Effector memory CD4-positive, alpha-beta T cell (primary cell): Measurements from ENCODE around the gene ANKRD60.

ENCODE experiments used
- DNase-seq, 3 donors: peaks; one replicate each; pipeline ENCODE4 v3.0.0-alpha.2; 2020
- H3K27ac ChIP-seq: 2 replicates; pipeline ENCODE4 v1.7.0; 2013; ENCODE audit warnings: mild to moderate bottlenecking, low read length, moderate library complexity; ENCODE audit not compliant: insufficient read depth, poor library complexity, severe bottlenecking
- H3K27me3 ChIP-seq: replicated peaks from 2 replicates; pipeline ENCODE4 v1.7.0; 2013; ENCODE audit warnings: mild to moderate bottlenecking, low read length; ENCODE audit not compliant: insufficient read depth, control insufficient read depth, poor library complexity, severe bottlenecking
- H3K36me3 ChIP-seq: 2 replicates; pipeline ENCODE4 v1.7.0; 2013; ENCODE audit warnings: mild to moderate bottlenecking, low read length, moderate library complexity; ENCODE audit not compliant: control insufficient read depth, insufficient read depth
- H3K4me1 ChIP-seq: 2 replicates; pipeline ENCODE4 v1.7.0; 2013; ENCODE audit warnings: low read length, mild to moderate bottlenecking; ENCODE audit not compliant: control insufficient read depth, insufficient read depth, poor library complexity, severe bottlenecking
- H3K4me3 ChIP-seq: 2 replicates; pipeline ENCODE4 v1.7.0; 2013; ENCODE audit warnings: low read length, low read depth, mild to moderate bottlenecking; ENCODE audit not compliant: insufficient read depth, poor library complexity, severe bottlenecking
- H3K9me3 ChIP-seq: 2 replicates; pipeline ENCODE4 v1.7.0; 2013; ENCODE audit warnings: mild to moderate bottlenecking, low read length, moderate library complexity; ENCODE audit not compliant: control insufficient read depth

The ANKRD60 gene

DNA sequence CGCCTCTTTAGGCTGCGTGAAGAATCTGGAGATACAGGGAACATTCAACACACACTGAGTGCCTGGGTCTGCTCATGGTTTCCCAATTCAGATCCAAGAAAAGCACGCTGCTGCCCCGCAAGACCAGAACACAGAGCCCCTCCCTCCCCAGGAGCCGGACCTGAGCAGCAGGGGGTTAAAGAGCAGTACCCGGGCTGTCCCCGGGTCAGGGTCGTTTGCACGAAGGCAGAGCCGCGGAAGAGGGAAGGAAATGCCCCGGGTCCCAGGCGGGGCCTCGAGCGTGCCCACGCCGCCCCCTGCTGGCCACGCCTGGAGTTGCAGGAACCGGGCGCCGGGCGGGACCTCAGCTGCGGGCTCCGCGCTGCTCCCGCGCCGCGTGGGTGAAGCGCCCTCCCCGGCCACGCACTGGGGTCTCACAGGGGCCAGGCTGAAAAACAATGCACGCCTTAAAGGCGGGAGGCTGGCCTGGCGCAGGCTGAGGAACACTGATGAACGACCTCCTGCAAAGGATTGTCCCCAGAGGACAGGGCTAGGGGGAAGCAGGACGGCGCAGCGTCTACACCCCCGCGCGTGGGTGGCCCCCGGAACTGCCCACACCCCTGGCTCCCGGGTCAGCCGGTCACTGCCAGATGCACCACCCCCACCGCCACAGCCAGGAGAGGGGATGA is 48.9 kb downstream of the ANKRD60 start:
- Histone ChIP-seq H3K9me3 (no peaks in the 10 kb centered on the region), H3K27me3 (peaks cover 7% of the 10 kb centered on the region), H3K27ac (no peak overlapping the region), H3K36me3 (no peaks in the 10 kb centered on the region), H3K4me3 (peak overlapping the region; percentile 22), H3K4me1 (peaks cover 6% of the 10 kb centered on the region)
- DNase-seq, result peak; percentile 12 to 43 (median 31)

DNA sequence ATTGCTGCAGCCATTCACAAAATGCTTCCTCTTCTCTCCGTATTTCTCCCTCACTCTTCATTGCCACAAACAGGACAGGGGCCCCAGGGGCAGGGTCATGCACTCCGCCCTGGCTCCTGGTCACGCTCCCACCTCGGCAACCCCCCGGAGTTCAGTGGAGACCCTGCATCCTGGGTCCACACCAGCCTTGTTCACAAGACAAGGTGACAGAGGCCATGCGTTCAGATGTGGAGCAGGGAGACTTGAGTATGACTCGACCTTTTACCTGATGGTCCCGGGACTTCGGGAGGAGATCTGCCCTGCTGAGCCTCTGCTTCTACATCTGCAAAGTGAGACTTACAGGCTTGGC is 49.4 kb downstream of the ANKRD60 start:
- no peak for DNase-seq
- Histone ChIP-seq H3K4me1 (peaks cover 6% of the 10 kb centered on the region), H3K4me3 (no peak overlapping the region), H3K36me3 (no peaks in the 10 kb centered on the region), H3K9me3 (no peaks in the 10 kb centered on the region), H3K27ac (no peak overlapping the region), H3K27me3 (peaks cover 7% of the 10 kb centered on the region)

DNA sequence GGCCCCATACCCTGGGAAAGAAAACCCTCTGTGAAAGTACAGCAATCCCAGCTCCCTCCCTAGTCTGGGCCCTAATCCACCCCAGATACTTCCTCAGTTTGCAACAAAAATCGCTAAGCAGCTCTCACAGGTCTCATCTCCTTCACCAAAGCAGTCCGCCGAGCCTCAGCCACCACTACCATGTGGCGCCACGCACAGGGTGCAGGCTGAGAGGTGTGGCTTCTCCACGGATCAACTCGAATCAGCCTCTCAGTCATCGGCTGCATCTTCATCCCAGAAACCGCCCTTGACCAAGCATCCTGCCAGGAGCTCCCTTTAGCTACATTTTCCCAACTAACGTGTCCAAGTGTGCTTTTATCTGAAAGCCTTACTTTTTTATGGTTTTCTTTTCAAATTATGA is 50.7 kb downstream of the ANKRD60 start:
- peaks cover 7% of the 10 kb centered on the region for H3K27me3 ChIP-seq

DNA sequence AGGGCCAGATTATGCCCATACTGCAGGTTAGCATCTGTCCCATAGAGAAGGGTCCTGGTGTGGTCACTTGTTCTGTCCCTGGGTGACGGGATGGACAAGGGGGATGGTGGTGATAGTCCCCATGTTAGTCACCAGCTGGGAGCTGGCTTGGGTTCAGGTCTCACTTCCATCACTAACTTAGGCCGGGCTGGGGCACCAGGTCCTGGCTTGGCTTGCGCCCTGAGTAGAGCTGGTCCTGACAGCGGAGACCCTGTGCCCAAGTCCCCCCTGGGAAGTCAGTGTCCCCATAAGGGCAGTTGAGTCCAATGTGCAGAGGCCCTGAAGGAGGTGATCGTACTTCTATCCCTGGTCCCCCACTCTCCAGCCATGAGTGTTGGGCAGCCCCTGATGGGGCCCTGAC is 52.6 kb downstream of the ANKRD60 start:
- Histone ChIP-seq H3K4me3 (no peak overlapping the region), H3K9me3 (no peaks in the 10 kb centered on the region), H3K36me3 (no peaks in the 10 kb centered on the region), H3K4me1 (peaks cover 6% of the 10 kb centered on the region), H3K27me3 (peaks cover 7% of the 10 kb centered on the region), H3K27ac (no peak overlapping the region)
- DNase-seq, result no peak

More for the DNA sequence above, 50.7 kb downstream of the ANKRD60 start:
- Histone ChIP-seq H3K27ac (no peak overlapping the region), H3K4me3 (no peak overlapping the region), H3K4me1 (peaks cover 6% of the 10 kb centered on the region), H3K36me3 (no peaks in the 10 kb centered on the region), H3K9me3 (no peaks in the 10 kb centered on the region)
- DNase-seq, result no peak

DNA sequence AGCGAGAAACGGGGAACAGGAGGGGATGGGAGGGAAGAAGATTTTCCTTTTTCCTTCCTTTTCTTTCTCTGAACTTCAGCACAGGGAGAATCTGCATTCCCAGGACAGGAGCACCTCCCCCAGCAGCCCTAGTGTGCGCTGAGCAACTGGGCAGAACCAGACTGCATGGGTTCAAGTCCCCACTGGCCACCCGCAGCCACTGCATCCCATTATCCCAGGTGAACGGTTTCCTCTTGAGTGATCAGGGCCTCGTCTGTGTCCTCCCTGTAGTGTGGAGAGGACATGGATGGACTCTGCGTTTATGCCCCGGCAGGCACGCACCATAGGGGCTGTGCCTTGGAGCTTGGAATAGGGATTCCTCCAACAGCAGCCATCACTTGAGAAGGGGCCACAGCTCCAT is 53.0 kb downstream of the ANKRD60 start:
- H3K27ac ChIP-seq, result no peak overlapping the region
- H3K4me3 ChIP-seq, result no peak overlapping the region
- H3K9me3 ChIP-seq, result no peaks in the 10 kb centered on the region
- no peak for DNase-seq
- H3K4me1 ChIP-seq, result peaks cover 6% of the 10 kb centered on the region
- H3K36me3 ChIP-seq, result no peaks in the 10 kb centered on the region
- peaks cover 7% of the 10 kb centered on the region for H3K27me3 ChIP-seq

DNA sequence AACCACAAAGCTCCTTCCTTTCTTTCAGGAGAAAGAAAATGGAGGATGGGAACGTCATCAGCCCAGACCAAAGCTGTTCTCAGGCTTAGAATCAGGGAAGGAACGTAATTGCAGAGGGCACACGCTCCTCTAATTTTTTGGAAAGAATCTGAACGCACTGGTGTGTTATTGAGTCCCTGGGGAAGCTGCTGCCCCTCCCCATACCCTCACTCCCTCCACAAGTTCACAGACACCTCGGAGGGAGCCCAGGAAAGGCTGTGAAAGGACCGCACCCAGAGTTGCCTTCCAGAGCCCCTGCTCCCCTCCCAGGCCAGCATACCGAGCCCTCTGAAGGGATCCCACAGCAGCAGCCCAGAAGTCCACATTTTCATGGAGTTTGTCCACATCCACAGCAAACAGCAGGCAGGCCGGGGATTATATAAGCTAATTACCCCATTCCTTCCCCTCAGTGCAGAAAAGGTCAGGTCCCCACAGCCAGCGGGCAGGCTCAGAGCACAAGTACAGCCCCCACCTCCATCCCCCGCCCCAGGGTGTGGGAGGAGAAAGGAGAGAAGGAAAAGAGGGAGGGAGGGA is 53.7 kb downstream of the ANKRD60 start:
- Histone ChIP-seq H3K4me3 (no peak overlapping the region), H3K27ac (no peak overlapping the region), H3K9me3 (no peaks in the 10 kb centered on the region), H3K36me3 (no peaks in the 10 kb centered on the region), H3K4me1 (peaks cover 5% of the 10 kb centered on the region), H3K27me3 (peaks cover 2% of the 10 kb centered on the region)
- no peak for DNase-seq

DNA sequence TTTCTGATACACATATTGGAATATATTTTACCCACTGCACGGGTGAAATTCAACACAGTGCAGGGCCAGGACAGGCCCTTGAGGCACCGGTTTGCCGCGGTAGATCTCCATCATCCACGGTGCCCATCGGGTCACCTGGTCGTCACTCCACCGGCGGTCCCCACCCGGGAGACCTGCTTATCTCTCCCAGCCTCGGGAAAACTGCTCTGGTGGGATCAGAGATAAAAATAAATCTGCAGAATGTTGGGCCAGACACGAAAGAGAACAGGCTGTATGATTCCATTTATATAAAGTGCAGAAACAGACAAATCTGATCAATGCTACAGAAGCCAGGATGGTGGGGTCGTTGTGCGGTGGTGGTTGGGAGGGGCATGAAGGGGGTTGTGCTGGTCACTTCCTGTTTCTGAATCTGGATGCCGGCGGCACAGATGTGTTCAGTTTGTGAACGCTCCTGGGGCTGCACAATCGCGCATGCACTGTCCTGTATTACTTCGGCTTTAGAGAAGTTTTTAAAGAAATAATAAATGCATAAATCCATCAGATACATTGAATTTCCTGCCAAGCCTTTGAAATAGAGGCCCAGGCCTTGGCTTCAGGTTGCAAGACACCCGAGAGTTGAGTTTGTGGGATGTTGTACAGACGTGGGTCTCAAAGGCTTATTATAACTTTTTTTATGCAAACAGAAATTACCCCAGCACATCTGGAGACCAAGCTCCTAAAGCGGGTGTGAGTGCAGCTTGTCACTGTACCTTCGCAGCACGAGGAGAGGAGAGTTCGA is 54.3 kb downstream of the ANKRD60 start:
- Histone ChIP-seq H3K4me3 (no peak overlapping the region), H3K27me3 (no peaks in the 10 kb centered on the region), H3K9me3 (no peaks in the 10 kb centered on the region), H3K4me1 (no peaks in the 10 kb centered on the region), H3K27ac (no peak overlapping the region), H3K36me3 (no peaks in the 10 kb centered on the region)
- no peak for DNase-seq

DNA sequence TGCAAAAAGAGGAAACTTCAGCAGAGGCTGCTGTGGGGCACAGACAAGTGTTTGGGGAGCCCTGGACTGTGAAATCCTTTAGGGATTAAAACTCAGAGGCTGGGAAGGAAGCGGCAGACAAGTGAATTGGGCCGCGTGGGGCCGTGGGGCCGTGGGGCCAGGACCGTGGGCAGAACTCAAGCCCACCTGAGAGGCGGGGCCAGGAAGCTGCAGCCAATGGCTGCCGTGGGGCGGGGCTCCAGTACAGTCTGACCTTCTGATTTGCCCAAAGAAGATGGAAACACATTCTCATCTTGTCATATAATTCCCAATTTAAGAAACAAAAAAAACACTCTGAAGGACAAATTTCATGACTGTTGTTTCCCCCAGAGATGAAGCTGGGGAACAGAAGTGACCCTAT is 55.4 kb downstream of the ANKRD60 start:
- Histone ChIP-seq H3K9me3 (no peaks in the 10 kb centered on the region), H3K36me3 (no peaks in the 10 kb centered on the region), H3K27me3 (no peaks in the 10 kb centered on the region), H3K4me3 (no peak overlapping the region), H3K4me1 (no peaks in the 10 kb centered on the region), H3K27ac (no peak overlapping the region)
- DNase-seq, result no peak

DNA sequence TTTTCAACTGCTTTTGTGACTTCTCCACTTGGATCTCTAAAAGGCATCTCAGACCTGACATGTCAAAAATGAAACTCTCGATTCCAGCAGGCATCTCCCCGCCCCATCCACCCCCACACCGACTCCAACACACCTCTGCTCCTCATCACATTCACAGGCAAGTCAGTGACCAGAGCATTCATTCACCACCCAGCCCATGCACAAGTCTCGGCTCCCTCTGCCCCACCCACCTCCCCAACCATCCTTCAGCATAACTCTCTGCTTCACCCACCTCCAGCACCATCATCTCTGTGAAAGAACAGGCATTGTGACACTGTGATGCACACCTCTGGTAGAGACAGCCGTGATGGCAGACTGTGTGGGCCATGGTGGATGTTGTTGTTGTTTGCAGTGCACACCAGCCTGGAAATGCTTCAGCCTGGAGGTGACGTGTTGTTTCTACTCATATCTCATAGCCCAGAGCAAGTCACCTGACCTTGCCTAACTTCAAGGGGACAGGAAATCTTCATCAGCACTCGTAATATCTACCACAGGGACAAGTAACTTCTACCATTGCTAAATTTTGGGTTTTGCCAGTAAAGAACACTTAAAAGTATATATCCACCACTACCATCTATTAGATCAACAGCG is 56.5 kb downstream of the ANKRD60 start:
- Histone ChIP-seq H3K4me3 (no peak overlapping the region), H3K36me3 (no peaks in the 10 kb centered on the region), H3K27ac (no peak overlapping the region), H3K27me3 (no peaks in the 10 kb centered on the region), H3K4me1 (no peaks in the 10 kb centered on the region), H3K9me3 (no peaks in the 10 kb centered on the region)
- DNase-seq, result no peak

DNA sequence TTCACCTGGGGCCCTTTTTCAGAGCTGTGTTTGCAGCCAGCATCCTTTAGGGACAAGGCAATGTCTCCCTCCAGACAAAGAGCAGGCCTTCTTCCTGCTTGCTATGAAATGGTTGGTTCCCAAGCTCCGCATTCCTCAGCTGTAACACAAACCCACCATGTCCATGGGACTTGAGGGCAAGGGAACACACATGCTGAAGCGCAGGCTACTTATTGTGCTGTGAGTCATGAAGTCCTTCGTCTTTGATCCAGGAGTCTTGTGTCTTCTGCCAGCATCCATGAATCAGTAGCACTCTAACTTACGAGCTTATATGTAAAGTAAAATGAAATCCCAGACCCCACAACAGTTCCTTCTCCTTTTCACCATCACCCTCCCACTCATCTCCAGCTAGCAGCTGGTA is 59.0 kb downstream of the ANKRD60 start:
- H3K9me3 ChIP-seq, result no peaks in the 10 kb centered on the region
- no peak overlapping the region for H3K27ac ChIP-seq
- no peaks in the 10 kb centered on the region for H3K36me3 ChIP-seq
- H3K27me3 ChIP-seq, result no peaks in the 10 kb centered on the region
- no peak for DNase-seq
- no peak overlapping the region for H3K4me3 ChIP-seq
- no peaks in the 10 kb centered on the region for H3K4me1 ChIP-seq
